ENCODE data around the gene RAB1B.
"Not testable (repeated sequence)": the region's sequence is repeated elsewhere in the genome, so short reads cannot be mapped to it uniquely, and the experiment has no call there.

The RAB1B gene

DNA sequence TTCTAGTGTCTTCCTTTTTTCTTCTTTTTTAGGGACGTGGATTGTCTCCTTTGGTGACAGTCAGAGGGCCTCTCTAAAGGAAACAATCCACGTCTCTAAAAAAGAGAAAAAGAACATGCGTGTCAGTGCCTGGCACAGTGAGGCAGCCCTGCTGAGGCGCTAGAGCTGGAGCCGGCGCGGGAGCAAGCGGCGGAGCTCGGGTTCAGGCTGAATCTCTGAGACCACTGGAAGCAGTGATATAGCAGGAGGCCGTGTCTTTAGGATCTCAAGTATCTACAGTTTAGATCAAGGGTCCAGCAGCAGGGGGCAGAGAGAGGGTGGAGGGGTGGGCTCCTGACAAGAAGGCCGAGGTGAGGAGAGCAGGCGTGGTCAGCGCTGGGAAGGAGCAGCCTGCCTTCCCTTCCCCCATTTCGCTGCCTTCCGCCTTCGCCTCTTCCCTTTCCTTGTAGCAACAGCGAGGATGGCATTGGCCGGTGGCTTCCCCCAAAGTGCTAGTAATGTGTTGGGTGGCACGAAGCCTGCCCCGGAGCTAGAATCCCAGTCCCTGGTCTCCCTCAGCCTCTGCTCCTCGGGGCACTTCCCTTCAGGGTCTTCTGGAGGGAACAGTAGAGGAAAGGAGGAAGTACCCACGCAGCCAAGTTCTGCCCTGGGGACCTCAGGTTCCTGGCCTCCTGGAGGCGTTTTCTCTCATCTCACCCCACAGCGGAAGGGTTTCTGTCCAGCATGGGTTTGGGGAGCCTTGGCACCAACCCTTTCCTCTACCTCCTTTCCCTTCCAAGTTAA lies 28.2 kb upstream of the RAB1B start:
- DNase-seq = no peak

DNA sequence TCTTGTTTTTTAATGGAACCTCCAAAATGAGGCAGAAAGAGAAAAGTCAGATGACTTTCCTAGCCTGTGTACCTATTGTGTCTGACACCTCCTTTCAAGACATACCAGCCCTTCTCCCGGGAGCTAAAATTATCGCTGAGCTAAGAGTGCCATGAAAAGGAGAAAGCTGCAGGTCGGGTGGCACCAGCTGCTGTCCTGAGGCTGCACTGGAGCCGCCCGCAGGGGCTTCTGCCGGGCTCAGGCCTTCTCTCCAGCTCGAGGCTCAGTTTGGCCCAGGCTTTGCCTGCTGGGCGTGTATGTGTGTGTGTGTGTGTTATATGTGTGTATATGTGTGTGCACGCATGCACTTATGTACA lies 27.7 kb upstream of the RAB1B start:
- DNase-seq = no peak

DNA sequence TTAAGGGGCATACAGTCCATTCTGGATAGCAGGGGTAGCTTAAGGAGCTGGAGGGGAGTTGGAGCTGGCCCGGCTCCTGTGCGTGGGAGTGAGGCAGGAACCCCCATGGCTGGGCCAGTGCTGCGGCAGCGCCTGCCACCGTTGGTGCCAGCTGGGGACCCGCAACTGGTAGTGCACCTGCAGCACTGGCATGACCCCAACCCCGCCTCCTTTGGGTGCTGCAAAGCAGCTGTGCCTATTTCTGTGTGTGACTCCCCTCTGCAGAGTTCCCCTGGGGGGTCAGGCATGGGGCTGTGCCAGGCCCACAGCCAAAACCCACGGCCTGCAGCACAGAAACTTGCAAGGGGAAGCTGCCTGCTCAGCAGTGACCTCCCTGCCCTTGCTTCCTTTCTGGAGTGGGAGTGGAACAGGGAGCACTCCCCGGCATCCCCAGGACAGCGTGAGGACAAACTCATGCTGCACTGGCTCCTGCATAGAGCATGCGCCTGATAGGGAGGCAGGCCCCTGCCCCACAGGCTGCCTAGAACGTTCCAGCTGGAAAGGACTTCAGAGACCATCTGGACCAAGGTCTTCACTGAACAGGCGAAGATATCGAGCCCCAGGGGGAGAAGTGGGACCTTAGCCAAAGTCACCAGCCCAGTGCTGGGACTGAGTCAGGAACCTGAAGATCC lies 26.2 kb upstream of the RAB1B start:
- DNase-seq = no peak

DNA sequence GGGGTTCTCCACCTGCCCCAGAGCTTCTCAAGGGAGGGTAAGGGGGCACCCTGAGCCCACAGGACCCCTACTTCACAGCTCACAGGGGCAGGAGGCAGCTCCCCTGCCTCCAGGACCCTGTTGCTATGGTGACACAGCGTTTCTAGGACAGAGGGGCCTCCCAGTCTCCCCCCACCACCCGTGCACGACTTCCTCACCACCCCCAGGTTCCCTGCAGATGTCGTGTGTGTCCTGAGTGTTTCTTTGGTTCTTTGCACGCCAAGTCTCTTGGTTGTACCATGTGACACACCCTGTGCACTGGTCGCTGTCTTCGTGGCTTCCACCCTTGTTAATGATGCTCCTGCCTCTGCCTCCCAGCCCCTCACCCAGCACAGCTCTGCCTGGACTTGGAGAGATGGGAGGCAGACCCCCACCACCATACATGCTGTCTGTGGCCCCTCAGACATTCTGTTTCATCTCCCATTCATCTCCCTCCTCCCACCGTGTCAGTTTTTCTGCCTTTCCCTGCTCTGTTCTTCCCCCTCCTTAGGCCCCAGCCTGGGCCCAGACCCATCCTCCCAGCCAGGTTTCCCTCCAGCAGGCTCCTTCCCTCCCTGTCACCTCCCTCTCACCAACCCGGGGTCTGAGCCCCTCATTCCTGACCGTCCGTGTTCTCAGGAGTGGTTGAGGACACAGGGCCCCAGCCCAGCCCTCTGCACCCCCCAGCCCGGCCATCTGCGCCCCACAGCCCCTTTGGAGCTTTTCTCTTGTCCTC lies 24.5 kb upstream of the RAB1B start:
- DNase-seq = no peak

DNA sequence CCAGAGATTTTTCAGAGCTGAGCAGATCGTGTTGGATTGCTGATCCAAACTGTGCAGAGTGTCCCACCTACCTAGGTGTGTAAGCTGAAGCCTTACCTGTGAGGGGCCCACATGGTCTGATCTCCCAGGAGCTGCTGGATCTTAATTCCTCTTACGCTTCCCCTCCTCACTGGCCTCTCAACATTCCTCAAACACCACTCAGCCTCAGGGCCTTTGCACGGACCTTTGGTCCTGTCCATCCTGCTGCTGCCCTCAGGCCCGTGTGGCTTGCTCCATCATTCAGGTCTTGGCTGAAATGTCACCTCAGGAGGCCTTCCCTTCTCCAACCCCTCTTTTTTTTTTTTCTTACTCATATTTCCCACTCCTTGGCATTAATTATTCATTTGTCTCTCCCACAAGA lies 21.1 kb upstream of the RAB1B start:
- DNase-seq = no peak

DNA sequence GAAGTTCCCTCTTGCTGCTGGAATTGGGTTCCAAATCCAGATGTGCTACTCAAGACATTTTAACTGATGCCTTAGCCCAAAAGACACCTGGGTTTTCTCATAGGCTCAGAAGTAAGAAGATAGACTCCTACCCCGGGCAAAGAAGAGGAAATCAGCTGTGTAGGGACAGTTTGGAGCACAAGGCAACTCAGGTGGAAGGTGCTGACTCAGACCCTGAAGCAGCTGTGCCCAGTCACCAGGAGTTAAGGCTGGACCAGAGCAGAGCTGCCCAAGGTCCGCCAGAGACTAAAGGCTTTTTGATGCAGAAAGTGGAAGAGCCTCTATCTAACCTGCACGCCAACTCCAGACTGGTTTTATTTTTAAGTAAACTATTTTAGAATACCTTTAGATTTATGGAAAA lies 20.6 kb upstream of the RAB1B start:
- no peak for DNase-seq

DNA sequence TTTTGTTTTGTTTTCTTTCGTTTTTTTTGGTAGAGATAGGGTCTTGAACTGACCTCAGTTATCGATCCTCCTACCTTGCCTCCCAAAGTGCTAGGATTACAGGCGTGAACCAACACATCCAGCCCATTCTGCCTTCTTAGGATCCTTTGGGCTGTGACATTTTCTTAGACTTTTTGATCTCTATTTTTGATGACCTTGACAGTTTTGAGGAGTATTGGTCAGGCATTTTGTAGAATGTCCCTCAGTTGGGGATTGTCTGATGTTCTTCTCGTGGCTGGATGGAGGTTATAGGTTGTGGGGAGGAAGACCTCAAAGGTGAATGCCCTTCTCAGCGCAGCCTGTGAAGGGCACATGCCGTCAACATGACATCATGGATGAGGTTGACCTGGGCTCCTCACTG lies 19.5 kb upstream of the RAB1B start:
- DNase-seq = no peak

DNA sequence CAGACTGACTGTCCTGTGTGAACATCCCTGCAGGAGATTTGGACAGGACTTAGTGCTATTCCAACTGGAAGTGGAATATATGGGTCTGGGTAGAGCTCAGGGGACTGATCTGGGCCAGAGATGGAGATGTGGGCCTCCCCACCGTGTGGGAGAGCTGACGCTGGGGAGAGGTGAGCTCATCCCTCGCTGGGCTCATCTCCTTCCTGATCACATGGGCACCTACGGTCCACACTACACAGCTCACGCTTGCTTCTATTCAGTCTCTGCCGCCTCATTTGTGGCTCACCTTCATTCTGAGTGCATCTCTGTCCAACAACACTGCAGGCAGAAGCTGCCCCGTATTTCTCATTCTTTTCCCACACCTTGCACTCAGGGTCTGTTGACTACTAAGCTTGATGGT lies 16.6 kb upstream of the RAB1B start:
- DNase-seq = no peak

DNA sequence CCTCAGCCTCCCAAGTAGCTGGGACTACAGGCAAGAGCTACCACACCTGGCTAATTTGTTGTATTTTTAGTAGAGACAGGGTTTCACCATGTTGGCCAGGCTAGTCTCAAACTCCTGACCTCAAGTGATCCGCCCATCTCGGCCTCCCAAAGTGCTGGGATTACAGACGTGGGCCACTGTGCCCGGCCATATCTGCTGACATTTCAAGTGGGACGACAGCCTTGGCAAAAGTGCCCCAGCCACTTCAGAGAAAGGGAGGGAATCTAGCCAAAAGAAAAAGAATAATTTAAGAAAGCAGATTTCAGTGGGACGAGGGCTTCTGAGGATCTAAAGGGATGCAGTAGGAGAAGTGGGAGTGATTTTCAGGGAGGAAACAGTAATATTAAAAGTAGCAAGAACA lies 15.4 kb upstream of the RAB1B start:
- not testable (repeated sequence) for DNase-seq

DNA sequence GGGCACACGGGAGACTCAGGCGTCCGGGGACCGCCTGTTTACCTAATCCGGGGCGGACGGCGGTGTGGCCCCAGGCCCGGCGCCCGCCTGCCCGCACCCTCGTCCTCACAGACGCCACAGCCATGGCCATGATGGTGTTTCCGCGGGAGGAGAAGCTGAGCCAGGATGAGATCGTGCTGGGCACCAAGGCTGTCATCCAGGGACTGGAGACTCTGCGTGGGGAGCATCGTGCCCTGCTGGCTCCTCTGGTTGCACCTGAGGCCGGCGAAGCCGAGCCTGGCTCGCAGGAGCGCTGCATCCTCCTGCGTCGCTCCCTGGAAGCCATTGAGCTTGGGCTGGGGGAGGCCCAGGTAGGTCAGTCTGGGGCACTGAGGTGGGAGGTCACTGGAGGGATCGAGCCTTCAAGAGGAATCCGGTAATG lies 10.0 kb upstream of the RAB1B start:
- no peak for DNase-seq

DNA sequence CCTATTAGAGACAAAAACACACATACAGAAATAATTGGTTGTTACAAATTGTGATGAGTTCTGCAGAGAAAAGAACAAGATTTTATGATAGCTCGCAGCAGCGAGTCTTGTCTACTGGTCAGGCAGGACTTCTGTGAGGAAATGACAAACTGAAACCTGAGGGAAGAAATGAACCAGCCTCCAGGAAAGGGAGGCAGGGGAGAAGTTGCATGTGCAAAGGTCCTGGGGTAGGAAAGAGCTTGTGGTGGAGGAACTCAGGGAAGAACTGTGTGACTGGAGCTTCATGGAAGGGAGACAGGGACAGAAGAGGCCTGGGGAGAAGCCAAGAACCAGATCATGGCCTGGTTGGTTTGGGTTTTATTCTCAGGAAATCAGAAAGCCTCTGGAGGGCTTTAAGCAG lies 9.2 kb upstream of the RAB1B start:
- DNase-seq = no peak

DNA sequence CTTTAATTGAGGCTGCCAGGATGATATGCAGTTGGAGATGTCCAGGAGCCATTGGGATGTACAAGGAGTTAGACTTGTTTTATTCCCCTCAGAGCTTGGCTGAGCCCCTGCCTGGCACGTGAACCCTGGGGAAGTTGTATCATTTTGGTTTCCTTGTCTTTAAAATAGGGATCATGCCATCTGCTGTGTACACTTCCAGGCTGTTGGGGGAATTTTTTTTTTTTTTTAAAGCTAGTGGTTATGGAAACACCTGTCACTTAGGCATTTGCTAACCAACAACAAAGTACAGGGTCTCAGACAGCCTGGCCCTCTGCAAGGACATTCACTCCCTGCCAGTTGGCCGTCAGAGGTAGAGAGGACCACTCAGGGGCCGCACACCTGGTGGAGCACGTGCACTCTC lies 8.5 kb upstream of the RAB1B start:
- no peak for DNase-seq

DNA sequence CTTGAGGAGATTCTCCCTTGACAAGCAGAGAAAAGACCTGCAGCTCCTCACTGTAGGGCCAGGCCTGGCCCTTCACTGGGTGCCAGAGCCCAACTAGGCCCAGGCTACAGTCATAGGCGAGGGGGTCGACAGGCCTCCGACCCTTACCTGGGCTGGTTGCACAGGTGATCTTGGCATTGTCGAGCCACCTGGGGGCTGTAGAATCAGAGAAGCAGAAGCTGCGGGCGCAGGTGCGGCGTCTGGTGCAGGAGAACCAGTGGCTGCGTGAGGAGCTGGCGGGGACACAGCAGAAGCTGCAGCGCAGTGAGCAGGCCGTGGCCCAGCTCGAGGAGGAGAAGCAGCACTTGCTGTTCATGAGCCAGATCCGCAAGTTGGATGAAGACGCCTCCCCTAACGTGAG lies 6.9 kb upstream of the RAB1B start:
- no peak for DNase-seq

DNA sequence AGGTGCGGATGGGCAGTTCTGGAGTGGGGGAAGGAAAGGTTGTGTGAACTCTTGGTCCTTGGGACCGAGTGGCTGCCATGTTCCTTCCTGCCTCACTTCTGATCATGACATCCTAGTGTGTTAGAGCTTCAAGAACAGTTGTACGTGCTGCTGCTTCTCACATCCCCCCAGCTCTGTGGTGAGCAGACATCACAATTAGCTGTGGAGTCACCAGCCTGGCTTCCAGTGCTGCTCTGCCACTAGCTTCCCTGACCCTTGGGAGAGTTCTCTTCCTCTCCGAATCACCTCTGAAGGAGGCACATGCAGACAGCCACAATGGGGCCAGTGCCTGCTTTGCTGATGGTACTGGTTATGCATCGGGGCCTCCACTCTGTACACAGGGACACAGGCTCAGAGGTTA lies 6.2 kb upstream of the RAB1B start:
- no peak for DNase-seq

DNA sequence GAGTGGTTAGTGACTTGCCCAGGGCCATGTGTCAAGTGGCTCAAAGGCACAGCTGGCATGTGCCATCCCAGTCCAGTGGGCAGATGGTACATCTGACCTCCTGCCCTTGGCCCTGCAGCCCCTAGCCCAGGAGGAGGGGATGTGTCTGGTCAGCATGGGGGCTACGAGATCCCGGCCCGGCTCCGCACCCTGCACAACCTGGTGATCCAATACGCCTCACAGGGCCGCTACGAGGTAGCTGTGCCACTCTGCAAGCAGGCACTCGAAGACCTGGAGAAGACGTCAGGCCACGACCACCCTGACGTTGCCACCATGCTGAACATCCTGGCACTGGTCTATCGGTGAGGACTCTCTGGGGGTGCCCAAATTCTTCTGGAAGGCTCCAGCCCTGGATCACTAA lies 5.7 kb upstream of the RAB1B start:
- DNase-seq = no peak

DNA sequence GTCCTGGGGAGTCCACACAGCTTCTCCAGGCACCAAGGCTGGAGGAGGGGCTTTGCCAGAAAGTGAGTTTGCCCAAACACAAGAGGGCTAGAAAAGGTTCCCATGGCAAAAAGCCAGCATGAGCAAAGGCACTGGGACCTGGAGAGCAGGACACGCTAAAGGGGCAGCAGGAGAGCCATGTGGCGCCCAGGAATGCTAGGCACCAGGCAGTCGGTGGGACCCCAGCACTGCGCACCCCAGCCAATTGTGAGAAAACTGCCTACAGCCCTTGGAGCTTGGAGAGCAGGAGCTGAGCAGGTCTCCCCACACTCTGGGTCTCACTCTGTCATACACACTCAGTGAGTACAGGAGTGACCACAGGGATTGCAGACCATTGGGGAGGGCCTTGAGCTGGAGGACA lies 5.2 kb upstream of the RAB1B start:
- DNase-seq = no peak

DNA sequence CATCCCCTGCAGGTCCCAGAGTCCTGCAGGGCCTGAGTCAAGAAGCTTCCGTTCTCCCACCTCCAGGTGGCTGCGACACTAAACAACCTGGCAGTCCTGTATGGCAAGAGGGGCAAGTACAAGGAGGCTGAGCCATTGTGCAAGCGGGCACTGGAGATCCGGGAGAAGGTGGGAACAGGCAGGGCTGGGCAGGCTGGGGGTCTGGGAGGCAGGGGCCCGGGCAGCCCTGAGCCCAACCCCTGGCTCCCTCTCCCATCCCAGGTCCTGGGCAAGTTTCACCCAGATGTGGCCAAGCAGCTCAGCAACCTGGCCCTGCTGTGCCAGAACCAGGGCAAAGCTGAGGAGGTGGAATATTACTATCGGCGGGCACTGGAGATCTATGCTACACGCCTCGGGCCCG lies 4.7 kb upstream of the RAB1B start:
- no peak for DNase-seq

DNA sequence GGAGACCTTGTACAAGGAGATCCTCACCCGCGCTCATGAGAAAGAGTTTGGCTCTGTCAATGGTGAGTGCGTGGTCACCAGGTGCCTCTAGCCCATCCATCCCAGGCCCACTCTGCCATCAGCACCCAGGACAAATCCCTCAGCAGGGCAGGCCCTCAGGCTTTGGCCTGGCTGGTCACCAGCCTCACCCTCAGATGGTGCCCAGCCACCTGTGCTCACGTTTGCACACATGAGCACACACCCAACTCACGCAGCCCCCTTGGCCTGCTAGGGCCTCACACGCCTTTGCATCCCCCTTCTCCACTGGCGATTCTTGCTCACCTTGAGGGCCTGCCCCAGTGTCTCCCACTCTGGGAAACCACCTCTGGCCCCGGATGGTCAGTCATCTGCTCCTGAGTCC lies 4.1 kb upstream of the RAB1B start:
- DNase-seq = no peak

DNA sequence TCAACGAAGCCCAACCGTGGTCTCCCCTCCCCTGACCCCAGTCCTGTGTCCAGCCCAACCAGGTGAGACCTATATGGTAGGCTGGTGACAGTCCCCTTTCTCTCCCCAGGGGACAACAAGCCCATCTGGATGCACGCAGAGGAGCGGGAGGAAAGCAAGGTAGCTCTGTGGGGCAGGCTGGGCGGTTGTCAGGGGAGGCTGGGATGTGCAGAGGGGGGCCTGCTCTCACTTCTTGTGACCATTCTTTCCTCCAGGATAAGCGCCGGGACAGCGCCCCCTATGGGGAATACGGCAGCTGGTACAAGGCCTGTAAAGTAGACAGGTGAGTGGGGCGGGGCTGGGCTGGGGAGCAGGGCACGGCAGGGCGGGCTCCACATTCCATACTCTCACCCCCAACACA lies 3.5 kb upstream of the RAB1B start:
- DNase-seq = peak; percentile 33 to 41

DNA sequence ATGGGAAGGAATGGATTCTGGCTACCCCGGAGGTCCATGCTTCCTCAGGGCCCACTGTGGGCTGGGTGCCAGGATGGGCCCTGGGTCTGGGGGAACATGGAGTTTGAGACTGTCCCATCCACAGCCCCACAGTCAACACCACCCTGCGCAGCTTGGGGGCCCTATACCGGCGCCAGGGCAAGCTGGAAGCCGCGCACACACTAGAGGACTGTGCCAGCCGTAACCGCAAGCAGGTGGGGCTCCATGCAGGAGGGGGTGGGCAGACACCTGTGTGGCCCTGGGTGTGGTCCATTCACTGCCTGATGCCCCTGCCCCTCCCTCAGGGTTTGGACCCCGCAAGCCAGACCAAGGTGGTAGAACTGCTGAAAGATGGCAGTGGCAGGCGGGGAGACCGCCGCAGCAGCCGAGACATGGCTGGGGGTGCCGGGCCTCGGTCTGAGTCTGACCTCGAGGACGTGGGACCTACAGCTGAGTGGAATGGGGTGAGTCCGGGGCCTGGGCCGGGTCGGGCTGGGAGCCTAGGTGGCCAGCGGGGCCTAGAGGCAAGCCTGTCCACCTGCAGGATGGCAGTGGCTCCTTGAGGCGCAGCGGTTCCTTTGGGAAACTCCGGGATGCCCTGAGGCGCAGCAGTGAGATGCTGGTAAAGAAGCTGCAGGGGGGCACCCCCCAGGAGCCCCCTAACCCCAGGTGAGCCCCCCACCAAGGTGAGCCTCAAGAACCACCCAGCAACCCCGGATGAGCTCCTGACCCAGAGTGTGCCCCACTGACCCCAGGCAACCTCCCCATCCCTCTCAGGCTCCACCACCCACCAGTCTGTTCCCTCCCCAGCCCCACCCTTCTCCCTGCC lies 2.7 kb upstream of the RAB1B start:
- DNase-seq = no peak

DNA sequence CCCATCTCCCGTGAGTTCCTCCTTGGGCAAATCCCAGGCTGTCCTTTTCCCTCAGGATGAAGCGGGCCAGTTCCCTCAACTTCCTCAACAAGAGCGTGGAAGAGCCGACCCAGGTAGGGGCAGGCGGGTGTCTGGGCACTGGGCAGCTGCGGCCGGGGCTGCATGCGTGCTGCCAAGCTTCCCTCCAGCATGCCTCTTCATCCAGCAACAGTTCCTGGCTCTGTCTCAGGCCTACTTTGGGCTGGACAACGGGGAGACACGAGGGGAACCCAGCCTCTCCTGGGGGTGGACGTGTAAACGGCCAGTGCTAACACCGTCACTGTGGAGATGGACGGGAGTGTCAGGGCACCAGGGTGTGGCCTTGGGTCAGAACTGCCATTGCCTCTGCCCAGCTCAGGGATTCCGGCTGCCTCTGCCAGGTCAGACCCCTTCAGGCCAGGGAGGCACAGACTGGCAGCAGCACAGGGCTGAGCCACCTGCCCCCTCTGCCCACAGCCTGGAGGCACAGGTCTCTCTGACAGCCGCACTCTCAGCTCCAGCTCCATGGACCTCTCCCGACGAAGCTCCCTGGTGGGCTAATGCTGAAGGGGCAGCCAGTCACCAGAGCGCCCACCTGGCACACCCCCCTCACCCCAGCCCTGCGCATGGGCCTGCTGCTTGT lies 1.9 kb upstream of the RAB1B start:
- DNase-seq = no peak

DNA sequence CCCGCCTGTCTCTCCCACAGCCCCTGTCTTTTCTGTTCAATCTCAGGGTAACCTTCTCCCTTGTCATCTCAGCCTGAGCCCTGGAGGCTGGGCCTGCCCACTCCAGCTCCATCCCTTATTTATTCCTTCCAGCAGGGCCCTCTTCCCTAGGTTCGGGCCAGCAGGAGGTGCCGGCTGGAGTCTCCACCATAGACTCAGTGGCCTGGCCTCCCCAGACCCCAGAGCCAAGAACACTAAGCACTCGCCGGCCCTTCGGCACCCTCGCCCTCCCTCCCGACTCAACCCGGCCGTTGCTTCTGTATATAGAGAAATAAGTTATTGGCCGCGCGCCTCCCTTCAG lies 1.4 kb upstream of the RAB1B start:
- DNase-seq = no peak
